NCI-H82 treated with DMSO at 0.1 percent for 48 hours (cell line): ENCODE data around the gene PLP2.
"Not testable (repeated sequence)": the region's sequence is repeated elsewhere in the genome, so short reads cannot be mapped to it uniquely, and the experiment has no call there.

Experiments
- DNase-seq: peaks from one replicate; lab custom pipeline; 2025; ENCODE audit not compliant: unreplicated experiment; lab: John Stamatoyannopoulos, UW

PLP2 gene

GRCh38 chrX:49163555-49164419 is 7.9 kb upstream of the PLP2 start:
- peak; percentile 64 for DNase-seq

- no peak for DNase-seq
These were observed 6.9 kb upstream of the PLP2 start for GRCh38 chrX:49164589-49165360.

- DNase-seq = no peak
These were observed 5.5 kb upstream of the PLP2 start for GRCh38 chrX:49165901-49166881.

- no peak for DNase-seq
These were observed 4.6 kb upstream of the PLP2 start for GRCh38 chrX:49166914-49167739.

GRCh38 chrX:49167740-49168108 is 4.0 kb upstream of the PLP2 start:
- no peak for DNase-seq

- no peak for DNase-seq
These were observed 632 bp downstream of the PLP2 start for GRCh38 chrX:49172280-49172780.

GRCh38 chrX:49173544-49173943 is 1.8 kb downstream of the PLP2 start:
- DNase-seq = not testable (repeated sequence)

- no peak for DNase-seq
These were observed 3.0 kb downstream of the PLP2 start for GRCh38 chrX:49174723-49175122.

- DNase-seq = no peak
These were observed 4.0 kb downstream of the PLP2 start for GRCh38 chrX:49175435-49176274.

- no peak for DNase-seq
These were observed 5.0 kb downstream of the PLP2 start for GRCh38 chrX:49176421-49177326.

- DNase-seq = no peak
These were observed 5.7 kb downstream of the PLP2 start for GRCh38 chrX:49177338-49177833.

- DNase-seq = no peak
These were observed 6.3 kb downstream of the PLP2 start for GRCh38 chrX:49177873-49178480.

GRCh38 chrX:49178537-49178936 is 6.8 kb downstream of the PLP2 start:
- no peak for DNase-seq

- no peak for DNase-seq
These were observed 7.7 kb downstream of the PLP2 start for GRCh38 chrX:49179358-49179757.

- no peak for DNase-seq
These were observed 12.1 kb downstream of the PLP2 start for GRCh38 chrX:49183701-49184281.

- peak; percentile 92 for DNase-seq
These were observed 12.9 kb downstream of the PLP2 start for GRCh38 chrX:49184294-49185281.
